K562 (cell line): ENCODE data around the gene DPP9. TPM values are rescaled to one million over a fixed set of nuclear protein-coding genes. Genes with fewer than 3 reads are reported as not detected.

ENCODE experiments used
- BRF1 ChIP-seq: IDR thresholded peaks from 3 replicates; pipeline ENCODE4 v1.6.1; 2011; ENCODE audit warnings: borderline replicate concordance, mild to moderate bottlenecking; ENCODE audit not compliant: insufficient read length; ENCODE audit errors: extremely low read depth
- CAMTA2 ChIP-seq: fragments of 250-450 bp; sonication (Bioruptor Pico); conservative IDR thresholded peaks from 2 replicates; pipeline ENCODE4 v1.5.1; 2022
- DDX20 ChIP-seq: fragments of 450-650 bp; IDR thresholded peaks from 2 replicates; pipeline ENCODE4 v1.6.1; 2016; ENCODE audit warnings: missing genetic modification characterization, low read depth, mild to moderate bottlenecking, missing compliant biosample characterization, moderate library complexity
- GATAD2B ChIP-seq: fragments of 450-650 bp; IDR thresholded peaks from 2 replicates; pipeline ENCODE4 v1.6.1; 2017; ENCODE audit warnings: mild to moderate bottlenecking, borderline replicate concordance
- PCBP2 ChIP-seq: fragments of 200-400 bp; formaldehyde crosslinking; IDR thresholded peaks from 2 replicates; pipeline ENCODE4 v1.6.1; 2018; ENCODE audit warnings: low read length, low read depth, mild to moderate bottlenecking, moderate library complexity; ENCODE audit not compliant: poor library complexity, severe bottlenecking
- PHTF2 ChIP-seq: fragments of 250-450 bp; sonication (Bioruptor Pico); IDR thresholded peaks from 2 replicates; pipeline ENCODE4 v1.5.0; 2021; ENCODE audit warnings: mild to moderate bottlenecking
- PREB ChIP-seq: sonication (generic); formaldehyde crosslinking; IDR thresholded peaks from 2 replicates; pipeline ENCODE4 v1.8.1; 2023; ENCODE audit warnings: mild to moderate bottlenecking, missing genetic modification reagents
- PTRF ChIP-seq: fragments of 450-650 bp; IDR thresholded peaks from 2 replicates; pipeline ENCODE4 v1.6.1; 2016; ENCODE audit warnings: mild to moderate bottlenecking, missing genetic modification characterization, missing compliant biosample characterization
- STAT5A ChIP-seq: IDR thresholded peaks from 2 replicates; pipeline ENCODE4 v1.6.1; 2012; ENCODE audit warnings: low read length, inconsistent platforms, borderline replicate concordance
- TEAD2 ChIP-seq: fragments of 450-650 bp; IDR thresholded peaks from 2 replicates; pipeline ENCODE4 v1.6.1; 2016; ENCODE audit warnings: missing genetic modification characterization, control low read depth, missing compliant biosample characterization
- THAP7 ChIP-seq: fragments of 250-450 bp; sonication (Bioruptor Pico); IDR thresholded peaks from 2 replicates; pipeline ENCODE4 v1.5.0; 2021
- ZNF253 ChIP-seq: fragments of 250-450 bp; sonication (Bioruptor Pico); conservative IDR thresholded peaks from 2 replicates; pipeline ENCODE4 v1.6.1; 2021; ENCODE audit warnings: mild to moderate bottlenecking
- ZNF445 ChIP-seq: fragments of 250-450 bp; sonication (Bioruptor Pico); IDR thresholded peaks from 2 replicates; pipeline ENCODE4 v1.4.0; 2020; ENCODE audit warnings: low read depth, mild to moderate bottlenecking, moderate library complexity
- polyA plus RNA-seq, 8 experiments: library from polyadenylated mRNA; depleted of rRNA in 4 of 8; stranded (reverse) in 5 of 8; unstranded in 3 of 8; fragments of >200 nt; fragmentation: Nextera tagmentation in 2 of 8; fragmentation: Illumina TruSeq in 1 of 8; extraction: Ambion mirVana in 2 of 8; extraction: Trizol in 1 of 8; gene quantifications; 2 replicates each; pipeline versions ENCODE4 v1.2.1 to v1.2.3, GENCODE V29; 2011 to 2014; ENCODE audit warnings: inconsistent platforms in 1 of 8, missing spikeins in 1 of 8
- total RNA-seq, 7 experiments: library from RNA; depleted of rRNA in 6 of 7; stranded (reverse); fragments of >200 nt in 6 of 7; fragmentation: Illumina TruSeq in 2 of 7; extraction: Trizol in 2 of 7; gene quantifications; 2 replicates each; pipeline versions ENCODE4 v1.2.1 to v1.2.3, GENCODE V29; 2011 to 2021; ENCODE audit warnings: low replicate concordance in 1 of 7
- TF ChIP-seq, protein P1 (sequence below): fragments of 450-650 bp; formaldehyde crosslinking; IDR thresholded peaks from 2 replicates; pipeline ENCODE4 v1.4.0; 2020; ENCODE audit warnings: mild to moderate bottlenecking, mixed read lengths
- TF ChIP-seq, protein P2 (sequence below): fragments of 250-450 bp; sonication (Bioruptor Pico); IDR thresholded peaks from 2 replicates; pipeline ENCODE4 v1.9.0; 2021; ENCODE audit warnings: mild to moderate bottlenecking, inconsistent platforms

The DPP9 gene
- total and polyA plus RNA-seq, 9 of the 15 experiments (the other 6 are each of a cell fraction or from before 2014, with no cell fraction given) = 0.90 to 66.7 (median 24.5) TPM

DNA sequence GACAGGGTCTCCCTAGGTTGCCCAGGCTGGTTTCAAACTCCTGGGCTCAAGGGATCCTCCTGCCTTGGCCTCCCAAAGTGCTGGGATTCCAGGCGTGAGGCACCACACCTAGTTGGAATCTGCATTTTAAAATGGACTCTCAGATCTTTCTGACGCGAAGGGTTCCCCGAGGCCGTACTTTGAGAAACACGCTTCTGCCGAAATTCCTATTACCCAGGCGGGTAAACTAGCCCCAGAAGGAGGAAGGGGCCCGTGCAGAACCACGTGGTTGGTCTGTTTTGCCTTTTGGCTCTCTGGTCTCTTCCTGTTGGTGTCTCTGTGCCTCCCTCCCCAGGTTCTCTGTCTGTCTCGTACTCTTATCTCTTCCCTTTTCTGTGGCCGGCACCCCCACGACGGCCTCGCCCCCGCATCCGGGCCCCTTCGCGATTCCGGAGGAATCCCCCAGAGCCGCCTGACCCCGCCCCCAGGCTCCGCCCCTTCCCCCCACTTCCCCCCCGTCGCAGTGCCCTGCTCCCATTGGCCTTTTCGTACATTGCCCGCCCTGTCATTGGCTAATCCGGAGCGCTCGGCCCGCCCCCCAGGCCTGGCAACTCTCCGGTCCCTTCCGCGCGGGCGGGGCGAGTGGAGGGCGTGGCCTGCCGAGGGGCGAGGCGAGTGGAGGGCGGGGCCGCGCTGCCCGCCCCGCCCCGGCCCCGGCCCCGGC is 84.7 kb downstream of the DPP9 start, which contains the start of gene TNFAIP8L1 (continued):
- TF ChIP-seq PREB (CRISPR knock-in tag) = no peak
- no peak for TF ChIP-seq TEAD2 (tag)
- no peak for TF ChIP-seq STAT5A
- no peak for TF ChIP-seq CAMTA2 (CRISPR knock-in tag)
- TF ChIP-seq PCBP2 = no peak
- no peak for TF ChIP-seq PTRF (tag)
- TF ChIP-seq GATAD2B = no peak; the same call in 1 of the 2 replicates
- TF ChIP-seq, protein P1, sequence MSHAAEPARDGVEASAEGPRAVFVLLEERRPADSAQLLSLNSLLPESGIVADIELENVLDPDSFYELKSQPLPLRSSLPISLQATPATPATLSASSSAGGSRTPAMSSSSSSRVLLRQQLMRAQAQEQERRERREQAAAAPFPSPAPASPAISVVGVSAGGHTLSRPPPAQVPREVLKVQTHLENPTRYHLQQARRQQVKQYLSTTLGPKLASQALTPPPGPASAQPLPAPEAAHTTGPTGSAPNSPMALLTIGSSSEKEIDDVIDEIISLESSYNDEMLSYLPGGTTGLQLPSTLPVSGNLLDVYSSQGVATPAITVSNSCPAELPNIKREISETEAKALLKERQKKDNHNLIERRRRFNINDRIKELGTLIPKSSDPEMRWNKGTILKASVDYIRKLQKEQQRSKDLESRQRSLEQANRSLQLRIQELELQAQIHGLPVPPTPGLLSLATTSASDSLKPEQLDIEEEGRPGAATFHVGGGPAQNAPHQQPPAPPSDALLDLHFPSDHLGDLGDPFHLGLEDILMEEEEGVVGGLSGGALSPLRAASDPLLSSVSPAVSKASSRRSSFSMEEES (CRISPR knock-in tag) = no peak
- TF ChIP-seq PHTF2 (CRISPR knock-in tag) = no peak
- TF ChIP-seq DDX20 = no peak
- no peak for TF ChIP-seq THAP7
- no peak for TF ChIP-seq ZNF445 (CRISPR knock-in tag)
- no peak for TF ChIP-seq BRF1
- TF ChIP-seq ZNF253 = no peak
- TF ChIP-seq, protein P2, sequence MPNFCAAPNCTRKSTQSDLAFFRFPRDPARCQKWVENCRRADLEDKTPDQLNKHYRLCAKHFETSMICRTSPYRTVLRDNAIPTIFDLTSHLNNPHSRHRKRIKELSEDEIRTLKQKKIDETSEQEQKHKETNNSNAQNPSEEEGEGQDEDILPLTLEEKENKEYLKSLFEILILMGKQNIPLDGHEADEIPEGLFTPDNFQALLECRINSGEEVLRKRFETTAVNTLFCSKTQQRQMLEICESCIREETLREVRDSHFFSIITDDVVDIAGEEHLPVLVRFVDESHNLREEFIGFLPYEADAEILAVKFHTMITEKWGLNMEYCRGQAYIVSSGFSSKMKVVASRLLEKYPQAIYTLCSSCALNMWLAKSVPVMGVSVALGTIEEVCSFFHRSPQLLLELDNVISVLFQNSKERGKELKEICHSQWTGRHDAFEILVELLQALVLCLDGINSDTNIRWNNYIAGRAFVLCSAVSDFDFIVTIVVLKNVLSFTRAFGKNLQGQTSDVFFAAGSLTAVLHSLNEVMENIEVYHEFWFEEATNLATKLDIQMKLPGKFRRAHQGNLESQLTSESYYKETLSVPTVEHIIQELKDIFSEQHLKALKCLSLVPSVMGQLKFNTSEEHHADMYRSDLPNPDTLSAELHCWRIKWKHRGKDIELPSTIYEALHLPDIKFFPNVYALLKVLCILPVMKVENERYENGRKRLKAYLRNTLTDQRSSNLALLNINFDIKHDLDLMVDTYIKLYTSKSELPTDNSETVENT = no peak
